Mesothelial cell of epicardium (in vitro differentiated cells): Measurements from ENCODE around the gene EPN3. TPM values are rescaled to one million over a fixed set of nuclear protein-coding genes. Genes with fewer than 3 reads are reported as not detected.

Experiments used
- DNase-seq, 2 experiments: peaks; one replicate each; pipeline ENCODE4 v3.0.0; 2021; ENCODE audit warnings: low spot score in 2 of 2; ENCODE audit not compliant: unreplicated experiment in 2 of 2
- H3K27ac Mint-ChIP-seq: 2 replicates; pipeline ENCODE4 v1.8.0; 2021; ENCODE audit warnings: mixed read lengths
- H3K27me3 Mint-ChIP-seq: 2 replicates; pipeline ENCODE4 v1.8.0; 2021; ENCODE audit warnings: low read depth, mixed read lengths
- H3K36me3 Mint-ChIP-seq: 2 replicates; pipeline ENCODE4 v1.8.0; 2021; ENCODE audit warnings: mixed read lengths
- H3K4me1 Mint-ChIP-seq: 2 replicates; pipeline ENCODE4 v1.8.0; 2021; ENCODE audit warnings: mixed read lengths
- H3K4me3 Mint-ChIP-seq: 2 replicates; pipeline ENCODE4 v1.8.0; 2021; ENCODE audit warnings: mild to moderate bottlenecking, moderate library complexity, mixed read lengths
- H3K9me3 Mint-ChIP-seq: 2 replicates; pipeline ENCODE4 v1.8.0; 2021; ENCODE audit warnings: mixed read lengths
- CTCF ChIP-seq: fragments of 200-600 bp; sonication (generic); IDR thresholded peaks from one replicate; pipeline ENCODE4 v1.5.0; 2021; ENCODE audit warnings: antibody characterized with exemption; ENCODE audit not compliant: unreplicated experiment
- total RNA-seq: library from RNA; stranded (reverse); gene quantifications from 3 replicates; pipeline ENCODE4 v1.2.1, GENCODE V29; 2021

Gene EPN3
- total RNA-seq, 1 donor from 2014 or later: 15.1 TPM

GRCh38 chr17:50539762-50540559 lies 7.4 kb downstream of the EPN3 start:
- no peak overlapping the region for H3K27ac Mint-ChIP-seq
- peaks cover 8% of the 10 kb centered on the region for H3K36me3 Mint-ChIP-seq
- no peak for TF ChIP-seq CTCF
- no peak overlapping the region for H3K4me3 Mint-ChIP-seq
- H3K4me1 Mint-ChIP-seq: peaks cover 23% of the 10 kb centered on the region
- no peaks in the 10 kb centered on the region for H3K9me3 Mint-ChIP-seq
- DNase-seq: no peak
- no peaks in the 10 kb centered on the region for H3K27me3 Mint-ChIP-seq

GRCh38 chr17:50540560-50541401 lies 8.2 kb downstream of the EPN3 start:
- Mint-ChIP-seq H3K27ac (no peak overlapping the region), H3K27me3 (no peaks in the 10 kb centered on the region), H3K9me3 (no peaks in the 10 kb centered on the region), H3K36me3 (peaks cover 8% of the 10 kb centered on the region), H3K4me1 (peaks cover 16% of the 10 kb centered on the region), H3K4me3 (peak overlapping the region; percentile 66)
- DNase-seq: no peak
- TF ChIP-seq CTCF: no peak

- DNase-seq: no peak
- no peak overlapping the region for H3K27ac Mint-ChIP-seq
- peaks cover 3% of the 10 kb centered on the region for H3K27me3 Mint-ChIP-seq
- H3K9me3 Mint-ChIP-seq: no peaks in the 10 kb centered on the region
- H3K36me3 Mint-ChIP-seq: peaks cover 4% of the 10 kb centered on the region
- H3K4me1 Mint-ChIP-seq: peaks cover 16% of the 10 kb centered on the region
- TF ChIP-seq CTCF: no peak
- peak overlapping the region; percentile 66 for H3K4me3 Mint-ChIP-seq
Observed at GRCh38 chr17:50541402-50541715, 8.8 kb downstream of the EPN3 start.

- Mint-ChIP-seq H3K4me3 (peak overlapping the region; percentile 74), H3K27ac (peak overlapping the region; percentile 83), H3K36me3 (peaks cover 3% of the 10 kb centered on the region), H3K27me3 (peaks cover 3% of the 10 kb centered on the region), H3K9me3 (no peaks in the 10 kb centered on the region), H3K4me1 (peaks cover 19% of the 10 kb centered on the region)
- peak; percentile 84 to 92 for DNase-seq
- no peak for TF ChIP-seq CTCF
Observed at GRCh38 chr17:50541716-50542688, 9.5 kb downstream of the EPN3 start.
